GM12878 (cell line): ENCODE data around the gene GHRH. TPM values are rescaled to one million over a fixed set of nuclear protein-coding genes. Genes with fewer than 3 reads are reported as not detected.

Source experiments
- ATAC-seq: fragments of 200-7000 bp; cut with Tn5 transposase; 3 replicates; pipeline ENCODE4 v1.9.1; 2020; ENCODE audit warnings: mild to moderate bottlenecking, moderate library complexity
- Bru-seq: library from RNA; stranded (reverse); fragments of 400-500 nt; gene quantifications from one replicate; lab custom pipeline; 2021; lab: Mats Ljungman, UMichigan
- BruChase-seq, 2 experiments: library from RNA; stranded (reverse); fragments of 400-500 nt; gene quantifications; one replicate each; lab custom pipeline; 2021; lab: Mats Ljungman, UMichigan
- BruUV-seq: library from RNA; stranded (reverse); fragments of 400-500 nt; replicated peaks from 2 replicates; lab custom pipeline; 2021; lab: Mats Ljungman, UMichigan
- CTCF ChIA-PET: fragments of 300-600 bp; sonication (Branson Sonifier 250); formaldehyde crosslinking; extraction: SDS; loops from one replicate; lab custom pipeline; 2021; ENCODE audit warnings: inconsistent platforms; lab: Yijun Ruan, JAX
- POLR2A ChIA-PET: fragments of 350-600 bp; formaldehyde crosslinking; extraction: SDS; loops from one replicate; lab custom pipeline; 2021; ENCODE audit warnings: inconsistent platforms; lab: Charles Lee
- RAD21 ChIA-PET: fragments of 300-600 bp; sonication (Branson Sonifier 250); formaldehyde crosslinking; loops from one replicate; lab custom pipeline; 2023; ENCODE audit warnings: antibody characterized with exemption; ENCODE audit not compliant: unreplicated experiment; lab: Charles Lee
- SMC1A ChIA-PET: fragments of 300-600 bp; sonication (Branson Sonifier 250); formaldehyde crosslinking; loops from one replicate; lab custom pipeline; 2023; ENCODE audit not compliant: unreplicated experiment, uncharacterized antibody; lab: Charles Lee
- DNase-seq: peaks from one replicate; pipeline ENCODE4 v3.0.0-alpha.2; 2011; ENCODE audit warnings: low read depth, low spot score
- FAIRE-seq: peaks from 3 replicates; lab custom pipeline; 2011; peaks lifted over from hg19 to GRCh38; lab: Jason Lieb, UNC
- H2AFZ ChIP-seq: 2 replicates; pipeline ENCODE4 v1.6.0; 2011; ENCODE audit warnings: low read depth, low read length, control low read depth; ENCODE audit not compliant: control insufficient read depth
- H3K27ac ChIP-seq: 2 replicates; pipeline ENCODE4 v1.5.1; 2011; ENCODE audit warnings: control low read depth; ENCODE audit not compliant: control insufficient read depth, insufficient read depth
- H3K27me3 ChIP-seq, 2 experiments: replicated peaks in 1 of 2; 2 replicates each; pipeline versions ENCODE4 v1.6.0 to v1.6.1; 2011; ENCODE audit warnings: low read length in 1 of 2; ENCODE audit not compliant: control insufficient read depth in 2 of 2, insufficient read depth in 2 of 2
- H3K36me3 ChIP-seq, 2 experiments: 2 replicates each; pipeline ENCODE4 v1.5.1; 2011; ENCODE audit warnings: low read length in 1 of 2; ENCODE audit not compliant: control insufficient read depth in 2 of 2, insufficient read depth in 2 of 2
- H3K4me1 ChIP-seq: 2 replicates; pipeline ENCODE4 v1.6.1; 2011; ENCODE audit warnings: mild to moderate bottlenecking, low read length, moderate library complexity, mixed read lengths; ENCODE audit not compliant: control insufficient read depth, insufficient read depth
- H3K4me2 ChIP-seq: 2 replicates; pipeline ENCODE4 v1.6.0; 2011; ENCODE audit warnings: control low read depth; ENCODE audit not compliant: control insufficient read depth, insufficient read depth
- H3K4me3 ChIP-seq: fragments of 200-600 bp; sonication (generic); 2 replicates; pipeline ENCODE4 v1.5.1; 2016
- H3K79me2 ChIP-seq: 2 replicates; pipeline ENCODE4 v1.6.0; 2011; ENCODE audit warnings: low read length; ENCODE audit not compliant: control insufficient read depth, insufficient read depth
- H3K9ac ChIP-seq: 2 replicates; pipeline ENCODE4 v1.8.0; 2011; ENCODE audit warnings: low read length, control low read depth, mixed read lengths; ENCODE audit not compliant: control insufficient read depth, insufficient read depth
- H3K9me3 ChIP-seq: replicated peaks from 3 replicates; pipeline ENCODE4 v1.5.1; 2011; ENCODE audit warnings: mild to moderate bottlenecking, low read length; ENCODE audit not compliant: control insufficient read depth, insufficient read depth
- H4K20me1 ChIP-seq: 2 replicates; pipeline ENCODE4 v1.6.0; 2011; ENCODE audit not compliant: control insufficient read depth, insufficient read depth
- BHLHE40 ChIP-seq, 2 experiments: fragments of 450-650 bp in 1 of 2; IDR thresholded peaks; 2 replicates each; pipeline ENCODE4 v1.6.1; 2011 to 2017; ENCODE audit warnings: low read depth in 2 of 2, borderline replicate concordance in 1 of 2, improper control_type of control experiment in 1 of 2, low read length in 1 of 2, mild to moderate bottlenecking in 1 of 2
- CHD4 ChIP-seq: fragments of 200-600 bp; sonication (generic); IDR thresholded peaks from 2 replicates; pipeline ENCODE4 v1.6.1; 2016; ENCODE audit warnings: mild to moderate bottlenecking
- E2F4 ChIP-seq: IDR thresholded peaks from 2 replicates; pipeline ENCODE4 v1.6.1; 2012; ENCODE audit warnings: low read depth, low read length, improper control_type of control experiment
- EGR1 ChIP-seq, 2 experiments: IDR thresholded peaks; 1 replicate in 1 of 2; 2 replicates in 1 of 2; pipeline ENCODE4 v1.6.1; 2011 to 2012; ENCODE audit warnings: low read depth in 2 of 2, low read length in 2 of 2, borderline replicate concordance in 1 of 2, mild to moderate bottlenecking in 1 of 2, moderate library complexity in 1 of 2
- FOS ChIP-seq: IDR thresholded peaks from 3 replicates; pipeline ENCODE4 v1.6.1; 2011; ENCODE audit warnings: borderline replicate concordance; ENCODE audit not compliant: insufficient read length; ENCODE audit errors: extremely low read depth
- GABPA ChIP-seq: IDR thresholded peaks from 2 replicates; pipeline ENCODE4 v1.6.1; 2014; ENCODE audit warnings: antibody characterized with exemption, low read depth, mild to moderate bottlenecking, inconsistent platforms
- NFIC ChIP-seq: IDR thresholded peaks from 2 replicates; pipeline ENCODE4 v1.6.1; 2012; ENCODE audit warnings: low read depth, mild to moderate bottlenecking, inconsistent platforms, low read length, moderate library complexity
- POLR2AphosphoS2 ChIP-seq: IDR thresholded peaks from 2 replicates; pipeline ENCODE4 v1.6.1; 2011; ENCODE audit warnings: low read depth, mild to moderate bottlenecking, low read length, improper control_type of control experiment, moderate library complexity
- RELA ChIP-seq: fragments of 450-650 bp; IDR thresholded peaks from 2 replicates; pipeline ENCODE4 v1.8.0; 2014; ENCODE audit warnings: borderline replicate concordance; ENCODE audit not compliant: partially characterized antibody
- STAT1 ChIP-seq: fragments of 450-650 bp; conservative IDR thresholded peaks from 2 replicates; pipeline ENCODE4 v1.6.1; 2014; ENCODE audit warnings: antibody characterized with exemption, mild to moderate bottlenecking
- ZNF622 ChIP-seq: fragments of 450-650 bp; IDR thresholded peaks from 2 replicates; pipeline ENCODE4 v1.6.1; 2017; ENCODE audit warnings: mild to moderate bottlenecking, inconsistent platforms
- WGBS: methylation state at CpG from one replicate; pipeline ENCODE4 v1.1.6; 2016; ENCODE audit warnings: low lambda C conversion rate; ENCODE audit not compliant: insufficient replicate concordance, insufficient coverage; ENCODE audit errors: missing lambda C conversion rate; 5-methylcytosine and 5-hydroxymethylcytosine counted together
- in situ Hi-C: fragments of 300-500 bp; cut with MboI; formaldehyde crosslinking; loops from 9 replicates; pipeline ENCODE4 v1.14.3; 2018; ENCODE audit warnings: mixed read lengths
- intact Hi-C: fragments of 100-400 bp; cut with micrococcal nuclease; formaldehyde crosslinking; loops from one replicate; pipeline ENCODE4 v1.14.2; 2022; ENCODE audit not compliant: unreplicated experiment
- long read RNA-seq, 2 experiments: library from polyadenylated mRNA; unstranded; transcript quantifications; one replicate each; pipeline ENCODE4 v2.0.0, GENCODE V29; 2019 to 2020
- polyA minus RNA-seq, 3 experiments: library from RNA; depleted of rRNA, polyadenylated mRNA; stranded (reverse); fragments of >200 nt; gene quantifications; 2 replicates each; pipeline ENCODE4 v1.2.3, GENCODE V29; 2011
- polyA plus RNA-seq, 11 experiments: library from polyadenylated mRNA; depleted of rRNA in 4 of 11; unstranded in 6 of 11; stranded (reverse) in 5 of 11; fragments of >200 nt; fragmentation: Nextera tagmentation in 4 of 11; fragmentation: Illumina TruSeq in 1 of 11; extraction: Ambion mirVana in 4 of 11; extraction: Trizol in 1 of 11; gene quantifications; 1 replicate in 1 of 11; 2 replicates in 10 of 11; pipeline versions ENCODE4 v1.2.1 to v1.2.3, GENCODE V29; 2011 to 2016; ENCODE audit warnings: inconsistent platforms in 2 of 11, missing spikeins in 2 of 11, low read depth in 1 of 11
- total RNA-seq, 4 experiments: library from RNA; depleted of rRNA in 3 of 4; stranded (reverse); fragments of >200 nt in 3 of 4; fragmentation: Illumina TruSeq in 1 of 4; extraction: Trizol in 1 of 4; gene quantifications; 2 replicates each; pipeline versions ENCODE4 v1.2.1 to v1.2.3, GENCODE V29; 2013 to 2021

Gene GHRH
- not detected in 2 replicates for total RNA-seq (2013; cell fraction: nucleolus; rRNA removed)
- total RNA-seq (2014; rRNA removed) (not detected in 2 replicates), total RNA-seq (2014; rRNA removed; fragmentation: Illumina TruSeq; extraction: Trizol) (not detected in 2 replicates), total RNA-seq (2021) (not detected in 2 replicates), polyA plus RNA-seq (2011; rRNA removed) (not detected in 2 replicates), polyA plus RNA-seq (2014; fragmentation: Illumina TruSeq; extraction: Trizol) (not detected in 2 replicates), polyA plus RNA-seq (2014; fragmentation: Nextera tagmentation; extraction: Ambion mirVana) (not detected), polyA plus RNA-seq (2014; rRNA removed) (not detected in 2 replicates), polyA plus RNA-seq (2016; fragmentation: Nextera tagmentation; extraction: Ambion mirVana) (not detected), polyA minus RNA-seq (2011; rRNA and poly(A)+ RNA removed) (not detected in 2 replicates), Bru-seq, nascent RNA (not detected), BruChase-seq, experiment 1, labeled RNA remaining after a 6-hour chase (percentile 8 among the genes with signal in this experiment), BruChase-seq, experiment 2, labeled RNA remaining after a 2-hour chase (not detected)
- polyA plus RNA-seq (2011; ENCODE audit: low read depth), result not detected
- polyA plus RNA-seq (2011; cell fraction: cytosol; rRNA removed), result not detected in 2 replicates
- polyA plus RNA-seq (2011; cell fraction: nucleus; rRNA removed), result not detected in 2 replicates
- polyA plus RNA-seq (2012), result not detected in 2 replicates
- polyA minus RNA-seq (2011; cell fraction: cytosol; rRNA and poly(A)+ RNA removed), result not detected in 2 replicates
- not detected in 2 replicates for polyA minus RNA-seq (2011; cell fraction: nucleus; rRNA and poly(A)+ RNA removed)
- long read RNA-seq, experiment 1, result 0 reads
- long read RNA-seq, experiment 2, result 0 reads

GRCh38 chr20:37261714-37262113 lies at the start of gene GHRH:
Gene GHRH, minus strand, starts transcription at chr20:37261814. Its CDS starts 4,925 bp downstream, at chr20:37256889.
- Histone ChIP-seq H3K27ac (no peak within 1 kb of the TSS), H4K20me1 (no peaks in the 10 kb centered on the region), H3K4me3 (no peak within 1 kb of the TSS), H3K4me2 (no peak within 1 kb of the TSS), H3K9me3 (no peaks in the 10 kb centered on the region), H3K36me3 (no peaks in the 10 kb centered on the region), H3K9ac (no peak within 1 kb of the TSS), H3K27me3 (no peaks in the 10 kb centered on the region; a peak in 1 of 4 replicates), H2AFZ (no peak within 1 kb of the TSS), H3K4me1 (peaks cover 6% of the 10 kb centered on the region), H3K79me2 (no peaks in the 10 kb centered on the region)
- in situ Hi-C loops (loop anchor here (10.0 kb wide), 1 partner anchor 733 kb away; no protein-coding TSS in a partner anchor), intact Hi-C loops (no loop called here)
- ChIA-PET CTCF (no interaction called here), RAD21 (no interaction called here), POLR2A (no interaction called here), SMC1A (interaction anchor here (1.0 kb wide), 1 partner anchor 271 kb away, joined by 3 read pairs; no protein-coding TSS in a partner anchor)
- 61% methylated on average over 9 of the region's 9 CpGs for WGBS
- no TSS peak for BruUV-seq
- ATAC-seq (no peak), DNase-seq (no peak), FAIRE-seq (no peak)
- no peak for TF ChIP-seq NFIC
- TF ChIP-seq POLR2AphosphoS2, result no peak
- no peak for TF ChIP-seq FOS

- peaks cover 20 to 43% of the 10 kb centered on the region in 2 experiments for H3K36me3 ChIP-seq
- ChIA-PET RAD21 (no interaction called here), SMC1A (no interaction called here), POLR2A (interaction anchor here (0.6 kb wide), 1 partner anchor 35 kb away, joined by 3 read pairs; the partner anchor contains the start of gene SRC), CTCF (no interaction called here)
- H3K4me1 ChIP-seq, result peaks cover 59% of the 10 kb centered on the region
- no peaks in the 10 kb centered on the region for H4K20me1 ChIP-seq
- H3K9ac ChIP-seq, result no peak overlapping the region
- peaks cover 54% of the 10 kb centered on the region for H3K79me2 ChIP-seq
- H3K9me3 ChIP-seq, result no peaks in the 10 kb centered on the region
- no peak for TF ChIP-seq E2F4
- TF ChIP-seq STAT1, result no peak
- TF ChIP-seq ZNF622, result no peak
- TF ChIP-seq RELA, result no peak
- no peak for TF ChIP-seq BHLHE40 (IDR thresholded peaks at IDR 0.05; ENCODE audit: borderline replicate concordance in 1 of 2, low read depth in 2 of 2, low read length in 1 of 2)
- no peak for TF ChIP-seq CHD4
- TF ChIP-seq EGR1 (IDR thresholded peaks at IDR 0.05; ENCODE audit: borderline replicate concordance in 1 of 2, low read depth in 2 of 2, low read length in 2 of 2), result no peak
- TF ChIP-seq GABPA, result no peak
- ATAC-seq (no peak), FAIRE-seq (no peak), DNase-seq (no peak)
- H3K27ac ChIP-seq, result no peak overlapping the region
- in situ Hi-C loops (loop anchor here (5.0 kb wide), 1 partner anchor 51 kb away; no protein-coding TSS in a partner anchor), intact Hi-C loops (no loop called here)
- BruUV-seq, result no TSS peak
- H3K4me2 ChIP-seq, result no peak overlapping the region
- no peaks in the 10 kb centered on the region for H3K27me3 ChIP-seq
- no peak overlapping the region for H2AFZ ChIP-seq
- WGBS, result 99% methylated on average over 11 of the region's 11 CpGs
- H3K4me3 ChIP-seq, result no peak overlapping the region
These were observed 49.3 kb upstream of the GHRH start for GRCh38 chr20:37310951-37311350.
